ENCODE measurements around the gene ZNF521. TPM values are rescaled to one million over a fixed set of nuclear protein-coding genes. Genes with fewer than 3 reads are reported as not detected.

ZNF521 gene
- total and polyA plus RNA-seq, 2 of the 13 experiments (the other 11 are each of a cell fraction or from before 2014, with no cell fraction given) = 0.02 TPM; not detected in 1

DNA sequence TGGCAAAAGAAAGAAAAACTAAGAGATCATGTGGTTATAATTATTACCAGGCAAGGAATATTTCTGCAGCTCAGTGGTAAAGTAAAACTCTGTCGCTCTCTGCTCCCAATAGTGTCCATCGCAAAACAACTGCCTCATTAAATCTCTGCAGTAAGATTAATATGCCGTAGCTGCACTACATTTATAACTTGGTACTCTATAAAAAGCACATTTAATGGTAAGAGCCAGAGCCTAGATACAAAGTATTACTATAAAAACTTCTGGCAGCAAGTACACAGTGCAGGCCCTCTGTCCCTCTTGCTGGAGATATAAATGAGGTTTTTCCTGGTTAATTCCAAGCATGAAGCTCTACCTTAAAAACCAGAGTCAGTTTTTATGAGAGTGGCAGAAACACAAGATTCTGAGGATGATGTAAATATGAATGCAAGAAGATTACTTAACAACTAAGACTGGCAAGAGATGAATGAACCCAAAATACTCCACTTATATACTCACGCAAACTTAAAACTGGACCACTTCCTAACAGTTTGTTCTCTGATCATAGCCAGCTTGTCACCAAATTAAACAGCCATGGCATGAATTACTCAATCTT lies 25.5 kb downstream of the ZNF521 start:
- no peak overlapping the region for H2AFZ ChIP-seq (ENCODE audit: low read length)
- H3K36me3 ChIP-seq (replicated peaks in 1 of 2; ENCODE audit: control insufficient read depth in 1 of 2, insufficient read depth in 2 of 2, low read length in 2 of 2) = no peaks in the 10 kb centered on the region
- H3K4me2 ChIP-seq (ENCODE audit: low read depth, low read length) = no peak overlapping the region
- no peaks in the 10 kb centered on the region for H3K79me2 ChIP-seq (ENCODE audit: insufficient read depth, low read length)
- WGBS (ENCODE audit: low lambda C conversion rate) = 58% methylated on average over 4 of the region's 4 CpGs
- DNase-seq (ENCODE audit: low spot score) = no peak
- CTCF ChIA-PET (ENCODE audit: low intra/inter-chr PET ratio, low total read pairs) = no interaction called here
- H3K4me3 ChIP-seq (replicated peaks in 1 of 3; ENCODE audit: insufficient read depth in 1 of 3, low read depth in 2 of 3, low read length in 3 of 3) = no peak overlapping the region
- no peak overlapping the region for H3K9ac ChIP-seq (ENCODE audit: insufficient read depth, low read depth, low read length)
- no peak overlapping the region for H3K27ac ChIP-seq (ENCODE audit: extremely low read length, insufficient read depth, low read length)
- POLR2A ChIA-PET = no interaction called here
- no peaks in the 10 kb centered on the region for H3K4me1 ChIP-seq (ENCODE audit: insufficient read depth, low read length)
- FAIRE-seq = no peak
- BruUV-seq (replicated peaks) = no TSS peak
- H3K9me3 ChIP-seq (ENCODE audit: low read length) = no peaks in the 10 kb centered on the region
- H4K20me1 ChIP-seq (ENCODE audit: insufficient read depth, low read length) = no peaks in the 10 kb centered on the region
- ATAC-seq = no peak
- in situ Hi-C loops (cut with HindIII; ENCODE audit: extremely low pct_ligation_motif_present, low pct_unique_long_range_greater_than_20kb) (no loop called here), intact Hi-C loops (cut with micrococcal nuclease; ENCODE audit: unreplicated experiment) (no loop called here)
- no peaks in the 10 kb centered on the region for H3K27me3 ChIP-seq (ENCODE audit: control insufficient read depth in 1 of 2, insufficient read depth in 2 of 2, low read length in 2 of 2)
- TF ChIP-seq ZNF10 (CRISPR knock-in tag; IDR thresholded peaks at IDR 0.05; ENCODE audit: borderline replicate concordance, low read depth) = no peak

DNA sequence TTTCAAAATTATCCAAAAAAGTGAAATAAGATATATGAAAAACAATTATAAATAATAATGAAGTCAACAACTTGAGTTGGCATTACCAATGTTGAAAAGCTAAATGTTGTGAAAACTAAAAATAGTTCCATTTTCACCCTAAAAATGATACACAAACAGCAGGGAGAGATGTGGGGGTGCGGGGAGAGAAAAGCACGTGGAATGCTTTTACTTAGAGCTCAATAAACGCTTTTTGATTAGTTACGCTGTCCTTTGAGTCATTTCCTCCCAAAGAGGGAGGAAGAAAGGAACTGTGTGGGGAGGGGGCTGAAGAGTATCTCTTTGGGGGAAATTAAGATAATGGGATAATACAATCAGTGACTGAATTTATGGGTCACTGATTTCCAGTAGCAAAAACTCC lies 29.2 kb downstream of the ZNF521 start:
- DNase-seq (ENCODE audit: low spot score) = no peak
- Histone ChIP-seq H3K27ac (ENCODE audit: extremely low read length, insufficient read depth, low read length) (no peak overlapping the region), H3K9me3 (ENCODE audit: low read length) (no peaks in the 10 kb centered on the region), H3K4me1 (ENCODE audit: insufficient read depth, low read length) (no peaks in the 10 kb centered on the region), H3K79me2 (ENCODE audit: insufficient read depth, low read length) (no peaks in the 10 kb centered on the region), H3K4me3 (replicated peaks in 1 of 3; ENCODE audit: insufficient read depth in 1 of 3, low read depth in 2 of 3, low read length in 3 of 3) (no peak overlapping the region), H3K9ac (ENCODE audit: insufficient read depth, low read depth, low read length) (no peak overlapping the region), H3K36me3 (replicated peaks in 1 of 2; ENCODE audit: control insufficient read depth in 1 of 2, insufficient read depth in 2 of 2, low read length in 2 of 2) (no peaks in the 10 kb centered on the region), H3K4me2 (ENCODE audit: low read depth, low read length) (no peak overlapping the region), H4K20me1 (ENCODE audit: insufficient read depth, low read length) (no peaks in the 10 kb centered on the region), H3K27me3 (ENCODE audit: control insufficient read depth in 1 of 2, insufficient read depth in 2 of 2, low read length in 2 of 2) (no peaks in the 10 kb centered on the region), H2AFZ (ENCODE audit: low read length) (no peak overlapping the region)
- TF ChIP-seq MBNL3 (CRISPR knock-in tag; conservative IDR thresholded peaks at IDR 0.05) (no peak), TBX2 (CRISPR knock-in tag; IDR thresholded peaks at IDR 0.05; ENCODE audit: borderline replicate concordance) (no peak), IRF2 (CRISPR knock-in tag; IDR thresholded peaks at IDR 0.05) (no peak), ETV5 (CRISPR knock-in tag; IDR thresholded peaks at IDR 0.05; ENCODE audit: borderline replicate concordance) (no peak), RFX5 (IDR thresholded peaks at IDR 0.05; ENCODE audit: low read depth, low read length) (no peak), TCF7L2 (IDR thresholded peaks at IDR 0.05; ENCODE audit: low read depth, low read length) (no peak)
- TF ChIP-seq, protein P1, sequence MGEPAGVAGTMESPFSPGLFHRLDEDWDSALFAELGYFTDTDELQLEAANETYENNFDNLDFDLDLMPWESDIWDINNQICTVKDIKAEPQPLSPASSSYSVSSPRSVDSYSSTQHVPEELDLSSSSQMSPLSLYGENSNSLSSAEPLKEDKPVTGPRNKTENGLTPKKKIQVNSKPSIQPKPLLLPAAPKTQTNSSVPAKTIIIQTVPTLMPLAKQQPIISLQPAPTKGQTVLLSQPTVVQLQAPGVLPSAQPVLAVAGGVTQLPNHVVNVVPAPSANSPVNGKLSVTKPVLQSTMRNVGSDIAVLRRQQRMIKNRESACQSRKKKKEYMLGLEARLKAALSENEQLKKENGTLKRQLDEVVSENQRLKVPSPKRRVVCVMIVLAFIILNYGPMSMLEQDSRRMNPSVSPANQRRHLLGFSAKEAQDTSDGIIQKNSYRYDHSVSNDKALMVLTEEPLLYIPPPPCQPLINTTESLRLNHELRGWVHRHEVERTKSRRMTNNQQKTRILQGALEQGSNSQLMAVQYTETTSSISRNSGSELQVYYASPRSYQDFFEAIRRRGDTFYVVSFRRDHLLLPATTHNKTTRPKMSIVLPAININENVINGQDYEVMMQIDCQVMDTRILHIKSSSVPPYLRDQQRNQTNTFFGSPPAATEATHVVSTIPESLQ (CRISPR knock-in tag; conservative IDR thresholded peaks at IDR 0.05) = no peak
- no peak for FAIRE-seq
- in situ Hi-C loops (cut with HindIII; ENCODE audit: extremely low pct_ligation_motif_present, low pct_unique_long_range_greater_than_20kb) (no loop called here), intact Hi-C loops (cut with micrococcal nuclease; ENCODE audit: unreplicated experiment) (no loop called here)
- BruUV-seq (replicated peaks) = no TSS peak
- ChIA-PET CTCF (ENCODE audit: low intra/inter-chr PET ratio, low total read pairs) (no interaction called here), POLR2A (no interaction called here)
- WGBS (ENCODE audit: low lambda C conversion rate) = 21% methylated on average over 4 of the region's 4 CpGs
- no peak for ATAC-seq
